HCT116 (cell line): ENCODE measurements around the gene CCL14. TPM values are rescaled to one million over a fixed set of nuclear protein-coding genes. Genes with fewer than 3 reads are reported as not detected.

Experiments used
- ATAC-seq: fragments of 200-7000 bp; cut with Tn5 transposase; 2 replicates; pipeline ENCODE4 v1.9.1; 2020; ENCODE audit warnings: mild to moderate bottlenecking, moderate library complexity
- BruUV-seq: library from RNA; stranded (reverse); fragments of 400-500 nt; replicated peaks from 2 replicates; lab custom pipeline; 2021; lab: Mats Ljungman, UMichigan
- CTCF ChIA-PET: fragments of 300-600 bp; sonication (Branson Sonifier 250); formaldehyde crosslinking; loops from one replicate; lab custom pipeline; 2021; ENCODE audit warnings: antibody characterized with exemption; lab: Charles Lee
- POLR2A ChIA-PET: fragments of 300-600, 350-600 bp; sonication (Branson Sonifier 250); formaldehyde crosslinking; loops from one replicate; lab custom pipeline; 2021; ENCODE audit warnings: antibody characterized with exemption; lab: Charles Lee
- RAD21 ChIA-PET, 2 experiments: fragments of 300-600 bp; sonication (Branson Sonifier 250); formaldehyde crosslinking; loops; one replicate each; lab custom pipeline; 2023; ENCODE audit warnings: low total read pairs in 2 of 2; ENCODE audit not compliant: uncharacterized antibody in 2 of 2, unreplicated experiment in 2 of 2, low non-redundant PET in 1 of 2; lab: Charles Lee
- DNase-seq: peaks from one replicate; pipeline ENCODE4 v3.0.0-alpha.2; 2010; ENCODE audit warnings: low read depth, low spot score
- H2AFZ ChIP-seq: fragments of 200-600 bp; shearing (Covaris generic), sonication (generic); 2 replicates; pipeline ENCODE4 v1.6.1; 2017; ENCODE audit warnings: low read depth, mixed run types, mixed read lengths, antibody characterized with exemption, low read length; ENCODE audit not compliant: poor library complexity, severe bottlenecking
- H3K27ac ChIP-seq: 2 replicates; pipeline ENCODE4 v1.5.1; 2012; ENCODE audit warnings: low read depth, low read length
- H3K27me3 ChIP-seq: fragments of 200-600 bp; sonication (generic); 2 replicates; pipeline ENCODE4 v1.6.1; 2016; ENCODE audit warnings: mixed run types, low read length, mixed read lengths; ENCODE audit not compliant: insufficient read depth
- H3K36me3 ChIP-seq, 2 experiments: fragments of 200-500 bp in 1 of 2; fragments of 200-600 bp in 1 of 2; sonication (Bioruptor generic) in 1 of 2; sonication (generic) in 1 of 2; 2 replicates each; pipeline versions ENCODE4 v1.5.1 to v1.6.1; 2014 to 2016; ENCODE audit warnings: low read length in 2 of 2, inconsistent platforms in 1 of 2, mixed read lengths in 1 of 2, mixed run types in 1 of 2; ENCODE audit not compliant: insufficient read depth in 2 of 2, control insufficient read depth in 1 of 2
- H3K4me1 ChIP-seq, 2 experiments: fragments of 200-600 bp in 1 of 2; sonication (generic) in 1 of 2; 2 replicates each; pipeline versions ENCODE4 v1.5.1 to v1.6.1; 2012 to 2017; ENCODE audit warnings: low read length in 2 of 2, inconsistent platforms in 1 of 2, mild to moderate bottlenecking in 1 of 2, mixed read lengths in 1 of 2, mixed run types in 1 of 2, moderate library complexity in 1 of 2; ENCODE audit not compliant: insufficient read depth in 2 of 2, control insufficient read depth in 1 of 2
- H3K4me2 ChIP-seq: fragments of 200-600 bp; sonication (generic); 2 replicates; pipeline ENCODE4 v1.6.1; 2017; ENCODE audit warnings: mixed run types, low read length, mixed read lengths
- H3K4me3 ChIP-seq, 2 experiments: fragments of 200-600 bp in 1 of 2; sonication (generic) in 1 of 2; replicated peaks in 1 of 2; 2 replicates each; pipeline ENCODE4 v1.5.1; 2011 to 2016; ENCODE audit warnings: low read length in 2 of 2, control low read depth in 1 of 2, low read depth in 1 of 2, mild to moderate bottlenecking in 1 of 2, mixed read lengths in 1 of 2, mixed run types in 1 of 2
- H3K79me2 ChIP-seq: fragments of 200-600 bp; sonication (generic); 2 replicates; pipeline ENCODE4 v1.6.1; 2017; ENCODE audit warnings: mild to moderate bottlenecking, mixed run types, low read length, moderate library complexity, mixed read lengths; ENCODE audit not compliant: insufficient read depth
- H3K9ac ChIP-seq: fragments of 200-600 bp; sonication (generic); 2 replicates; pipeline ENCODE4 v1.6.1; 2016; ENCODE audit warnings: low read length, mixed read lengths
- H3K9me2 ChIP-seq: fragments of 200-600 bp; sonication (generic), shearing (Covaris generic); 2 replicates; pipeline ENCODE4 v1.6.1; 2017; ENCODE audit warnings: mixed run types, mild to moderate bottlenecking, moderate library complexity; ENCODE audit not compliant: insufficient read depth
- H3K9me3 ChIP-seq, 2 experiments: fragments of 200-500 bp in 1 of 2; fragments of 200-600 bp in 1 of 2; sonication (Bioruptor generic) in 1 of 2; sonication (generic) in 1 of 2; 2 replicates each; pipeline ENCODE4 v1.6.1; 2014 to 2017; ENCODE audit warnings: low read length in 2 of 2, mixed read lengths in 2 of 2, inconsistent platforms in 1 of 2, low read depth in 1 of 2, mild to moderate bottlenecking in 1 of 2, mixed run types in 1 of 2, moderate library complexity in 1 of 2; ENCODE audit not compliant: control insufficient read depth in 1 of 2, insufficient read depth in 1 of 2
- H4K20me1 ChIP-seq: fragments of 200-600 bp; sonication (generic), shearing (Covaris generic); 2 replicates; pipeline ENCODE4 v1.6.1; 2017; ENCODE audit warnings: mixed run types, mild to moderate bottlenecking, moderate library complexity; ENCODE audit not compliant: insufficient read depth
- EZH2 ChIP-seq: fragments of 200-600 bp; sonication (generic); IDR thresholded peaks from 2 replicates; pipeline ENCODE4 v1.6.1; 2017; ENCODE audit warnings: antibody characterized with exemption, mixed run types
- EZH2phosphoT487 ChIP-seq: fragments of 200-600 bp; IDR thresholded peaks from 2 replicates; pipeline ENCODE4 v1.6.1; 2018; ENCODE audit warnings: antibody characterized with exemption, borderline replicate concordance
- FOSL1 ChIP-seq: IDR thresholded peaks from 2 replicates; pipeline ENCODE4 v1.6.1; 2012; ENCODE audit warnings: low read depth
- JUND ChIP-seq: IDR thresholded peaks from 2 replicates; pipeline ENCODE4 v1.6.1; 2012
- POLR2AphosphoS5 ChIP-seq: IDR thresholded peaks from 2 replicates; pipeline ENCODE4 v1.6.1; 2011; ENCODE audit warnings: mild to moderate bottlenecking, low read depth, low read length, moderate library complexity
- RAD21 ChIP-seq: IDR thresholded peaks from 2 replicates; pipeline ENCODE4 v1.6.1; 2012; ENCODE audit warnings: low read depth, mild to moderate bottlenecking
- SIN3A ChIP-seq: IDR thresholded peaks from 2 replicates; pipeline ENCODE4 v1.6.1; 2012; ENCODE audit warnings: low read depth
- SP1 ChIP-seq: IDR thresholded peaks from 2 replicates; pipeline ENCODE4 v1.6.1; 2012; ENCODE audit warnings: low read depth
- SRF ChIP-seq: IDR thresholded peaks from 2 replicates; pipeline ENCODE4 v1.6.1; 2012; ENCODE audit warnings: low read depth
- TCF7L2 ChIP-seq: IDR thresholded peaks from 2 replicates; pipeline ENCODE4 v1.7.0; 2011; ENCODE audit warnings: borderline replicate concordance, inconsistent platforms; ENCODE audit not compliant: insufficient read depth, insufficient read length; ENCODE audit errors: extremely low read depth
- YY1 ChIP-seq: IDR thresholded peaks from 2 replicates; pipeline ENCODE4 v1.6.1; 2011; ENCODE audit warnings: low read length, low read depth, moderate library complexity, mild to moderate bottlenecking; ENCODE audit not compliant: insufficient replicate concordance; ENCODE audit errors: extremely low read depth
- ZFX ChIP-seq: fragments of 450-650 bp; IDR thresholded peaks from 2 replicates; pipeline ENCODE4 v1.6.1; 2017
- intact Hi-C: fragments of 100-400 bp; cut with micrococcal nuclease; formaldehyde crosslinking; loops from 2 replicates; pipeline ENCODE4 v1.10.0; 2022
- total RNA-seq: library from RNA; stranded (reverse); gene quantifications from one replicate; pipeline ENCODE4 v1.2.1, GENCODE V29; 2021; ENCODE audit not compliant: unreplicated experiment
- TF ChIP-seq, protein P1 (sequence below): IDR thresholded peaks from 2 replicates; pipeline ENCODE4 v1.6.1; 2012
- TF ChIP-seq, protein P2 (sequence below): IDR thresholded peaks from 2 replicates; pipeline ENCODE4 v1.6.1; 2011; ENCODE audit warnings: mild to moderate bottlenecking, low read length, moderate library complexity; ENCODE audit not compliant: insufficient replicate concordance; ENCODE audit errors: extremely low read depth
- TF ChIP-seq, protein P3 (sequence below): IDR thresholded peaks from 2 replicates; pipeline ENCODE4 v1.6.1; 2012; ENCODE audit warnings: low read depth

Gene CCL14
- total RNA-seq, 1 experiment from 2014 or later: not detected

DNA sequence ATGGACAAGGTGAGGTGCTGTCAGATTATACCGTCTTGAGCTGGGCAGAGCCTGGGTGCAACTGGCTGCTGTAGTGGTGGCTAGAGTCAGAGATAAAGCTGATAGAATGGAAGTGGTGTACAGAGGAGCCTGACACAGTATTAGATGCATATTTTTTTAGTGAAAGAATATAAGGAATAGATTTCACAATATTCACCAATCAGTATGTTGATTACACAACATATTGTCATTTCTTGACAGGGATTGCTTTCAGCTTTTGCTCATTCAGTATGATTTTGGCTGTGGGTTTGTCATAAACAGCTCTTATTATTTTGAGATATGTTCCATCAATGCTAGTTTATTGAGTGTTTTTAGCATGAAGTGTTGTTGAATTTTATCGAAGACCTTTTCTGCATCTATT is 32.9 kb upstream of the CCL14 start:
- H4K20me1 ChIP-seq: no peaks in the 10 kb centered on the region
- H2AFZ ChIP-seq: no peak overlapping the region
- no peak overlapping the region for H3K27ac ChIP-seq
- no peaks in the 10 kb centered on the region for H3K9me3 ChIP-seq
- no peak overlapping the region for H3K4me2 ChIP-seq
- CTCF ChIA-PET: no interaction called here
- intact Hi-C loops: no loop called here
- ATAC-seq (no peak), DNase-seq (no peak)
- POLR2A ChIA-PET: no interaction called here
- peaks cover 14% of the 10 kb centered on the region for H3K27me3 ChIP-seq
- H3K4me1 ChIP-seq: no peaks in the 10 kb centered on the region
- no peaks in the 10 kb centered on the region for H3K9me2 ChIP-seq
- no peaks in the 10 kb centered on the region for H3K36me3 ChIP-seq
- no peaks in the 10 kb centered on the region for H3K79me2 ChIP-seq
- RAD21 ChIA-PET: no interaction called here
- BruUV-seq: no TSS peak
- H3K4me3 ChIP-seq: no peak overlapping the region
- TF ChIP-seq ZFX: no peak
- TF ChIP-seq, protein P1, sequence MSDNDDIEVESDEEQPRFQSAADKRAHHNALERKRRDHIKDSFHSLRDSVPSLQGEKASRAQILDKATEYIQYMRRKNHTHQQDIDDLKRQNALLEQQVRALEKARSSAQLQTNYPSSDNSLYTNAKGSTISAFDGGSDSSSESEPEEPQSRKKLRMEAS: no peak
- no peak for TF ChIP-seq JUND
- no peak for TF ChIP-seq POLR2AphosphoS5
- TF ChIP-seq FOSL1: no peak
- no peak for TF ChIP-seq SIN3A
- no peak for TF ChIP-seq EZH2phosphoT487
- no peak for TF ChIP-seq EZH2
- H3K9ac ChIP-seq: no peak overlapping the region

DNA sequence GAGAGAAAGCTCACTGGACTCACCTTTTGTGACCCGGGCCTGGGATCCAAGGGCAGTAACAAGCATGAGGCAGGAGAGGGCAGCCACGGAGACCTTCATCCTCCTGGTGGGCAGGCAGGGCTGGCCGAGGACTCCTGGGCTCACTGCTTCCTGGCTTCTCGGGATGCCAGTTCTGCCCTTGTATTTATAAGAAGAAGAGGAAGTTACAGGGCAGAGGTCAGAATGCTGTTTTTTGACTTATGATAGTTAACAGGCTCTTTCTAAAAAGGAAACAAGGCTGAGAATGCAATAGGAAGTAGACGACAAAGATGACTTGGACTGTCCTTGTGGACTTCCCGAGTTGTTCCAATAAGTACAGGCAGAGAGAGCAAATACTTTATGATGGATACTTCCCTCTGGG is 31.3 kb upstream of the CCL14 start, which contains the start of gene CCL23:
Gene CCL23, minus strand, starts transcription at position 174 of the 400 bp plus-strand sequence. Its CDS starts 75 bp downstream, at position 99.
- Histone ChIP-seq H3K9me3 (no peaks in the 10 kb centered on the region), H4K20me1 (no peaks in the 10 kb centered on the region), H3K9me2 (no peaks in the 10 kb centered on the region), H3K9ac (no peak within 1 kb of the TSS), H3K4me1 (no peaks in the 10 kb centered on the region), H3K4me3 (no peak within 1 kb of the TSS), H3K4me2 (no peak within 1 kb of the TSS), H3K27me3 (peaks cover 21% of the 10 kb centered on the region), H3K36me3 (no peaks in the 10 kb centered on the region), H3K27ac (no peak within 1 kb of the TSS), H2AFZ (no peak within 1 kb of the TSS), H3K79me2 (no peaks in the 10 kb centered on the region)
- ATAC-seq (no peak), DNase-seq (no peak)
- ChIA-PET CTCF (no interaction called here), POLR2A (no interaction called here), RAD21 (no interaction called here)
- intact Hi-C loops: no loop called here
- no TSS peak for BruUV-seq
- TF ChIP-seq, protein P1: no peak
- TF ChIP-seq SP1: no peak
- no peak for TF ChIP-seq FOSL1
- no peak for TF ChIP-seq YY1
- no peak for TF ChIP-seq JUND
- TF ChIP-seq, protein P2, sequence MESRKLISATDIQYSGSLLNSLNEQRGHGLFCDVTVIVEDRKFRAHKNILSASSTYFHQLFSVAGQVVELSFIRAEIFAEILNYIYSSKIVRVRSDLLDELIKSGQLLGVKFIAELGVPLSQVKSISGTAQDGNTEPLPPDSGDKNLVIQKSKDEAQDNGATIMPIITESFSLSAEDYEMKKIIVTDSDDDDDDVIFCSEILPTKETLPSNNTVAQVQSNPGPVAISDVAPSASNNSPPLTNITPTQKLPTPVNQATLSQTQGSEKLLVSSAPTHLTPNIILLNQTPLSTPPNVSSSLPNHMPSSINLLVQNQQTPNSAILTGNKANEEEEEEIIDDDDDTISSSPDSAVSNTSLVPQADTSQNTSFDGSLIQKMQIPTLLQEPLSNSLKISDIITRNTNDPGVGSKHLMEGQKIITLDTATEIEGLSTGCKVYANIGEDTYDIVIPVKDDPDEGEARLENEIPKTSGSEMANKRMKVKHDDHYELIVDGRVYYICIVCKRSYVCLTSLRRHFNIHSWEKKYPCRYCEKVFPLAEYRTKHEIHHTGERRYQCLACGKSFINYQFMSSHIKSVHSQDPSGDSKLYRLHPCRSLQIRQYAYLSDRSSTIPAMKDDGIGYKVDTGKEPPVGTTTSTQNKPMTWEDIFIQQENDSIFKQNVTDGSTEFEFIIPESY: no peak
- no peak for TF ChIP-seq ZFX
- TF ChIP-seq SRF: no peak
- no peak for TF ChIP-seq TCF7L2
- no peak for TF ChIP-seq RAD21
- TF ChIP-seq SIN3A: no peak
- TF ChIP-seq, protein P3, sequence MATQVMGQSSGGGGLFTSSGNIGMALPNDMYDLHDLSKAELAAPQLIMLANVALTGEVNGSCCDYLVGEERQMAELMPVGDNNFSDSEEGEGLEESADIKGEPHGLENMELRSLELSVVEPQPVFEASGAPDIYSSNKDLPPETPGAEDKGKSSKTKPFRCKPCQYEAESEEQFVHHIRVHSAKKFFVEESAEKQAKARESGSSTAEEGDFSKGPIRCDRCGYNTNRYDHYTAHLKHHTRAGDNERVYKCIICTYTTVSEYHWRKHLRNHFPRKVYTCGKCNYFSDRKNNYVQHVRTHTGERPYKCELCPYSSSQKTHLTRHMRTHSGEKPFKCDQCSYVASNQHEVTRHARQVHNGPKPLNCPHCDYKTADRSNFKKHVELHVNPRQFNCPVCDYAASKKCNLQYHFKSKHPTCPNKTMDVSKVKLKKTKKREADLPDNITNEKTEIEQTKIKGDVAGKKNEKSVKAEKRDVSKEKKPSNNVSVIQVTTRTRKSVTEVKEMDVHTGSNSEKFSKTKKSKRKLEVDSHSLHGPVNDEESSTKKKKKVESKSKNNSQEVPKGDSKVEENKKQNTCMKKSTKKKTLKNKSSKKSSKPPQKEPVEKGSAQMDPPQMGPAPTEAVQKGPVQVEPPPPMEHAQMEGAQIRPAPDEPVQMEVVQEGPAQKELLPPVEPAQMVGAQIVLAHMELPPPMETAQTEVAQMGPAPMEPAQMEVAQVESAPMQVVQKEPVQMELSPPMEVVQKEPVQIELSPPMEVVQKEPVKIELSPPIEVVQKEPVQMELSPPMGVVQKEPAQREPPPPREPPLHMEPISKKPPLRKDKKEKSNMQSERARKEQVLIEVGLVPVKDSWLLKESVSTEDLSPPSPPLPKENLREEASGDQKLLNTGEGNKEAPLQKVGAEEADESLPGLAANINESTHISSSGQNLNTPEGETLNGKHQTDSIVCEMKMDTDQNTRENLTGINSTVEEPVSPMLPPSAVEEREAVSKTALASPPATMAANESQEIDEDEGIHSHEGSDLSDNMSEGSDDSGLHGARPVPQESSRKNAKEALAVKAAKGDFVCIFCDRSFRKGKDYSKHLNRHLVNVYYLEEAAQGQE: no peak
